ENCODE measurements around the gene CDK19.

GRCh38 chr6:110856296-110856695, 41.0 kb upstream of the CDK19 start:
- TF ChIP-seq EZH2 (optimal IDR thresholded peaks at IDR 0.05; ENCODE audit: low read depth, low read length): no peak
- no peak for TF ChIP-seq CTCF (IDR thresholded peaks at IDR 0.05; ENCODE audit: low read length)
- no peak for TF ChIP-seq EZH2phosphoT487 (IDR thresholded peaks at IDR 0.05; ENCODE audit: low read length)

Measured in MM.1S (cell line).